GM23338 (cell line): ENCODE results near the gene ACOX3. TPM values are rescaled to one million over a fixed set of nuclear protein-coding genes. Genes with fewer than 3 reads are reported as not detected.

Experiments used
- ATAC-seq: fragments of 200-7000 bp; cut with Tn5 transposase; 3 replicates; pipeline ENCODE4 v1.9.1; 2020
- DNase-seq: peaks from one replicate; pipeline ENCODE4 v3.0.0-alpha.2; 2015; ENCODE audit warnings: low spot score
- H2AFZ ChIP-seq: fragments of 200-600 bp; sonication (generic); 2 replicates; pipeline ENCODE4 v1.8.0; 2016; ENCODE audit warnings: antibody characterized with exemption, mild to moderate bottlenecking, moderate library complexity
- H3F3A ChIP-seq: fragments of 200-600 bp; sonication (generic); replicated peaks from 2 replicates; pipeline ENCODE4 v1.8.0; 2017; ENCODE audit warnings: antibody characterized with exemption, mixed run types, low read depth
- H3K27ac ChIP-seq: fragments of 200-600 bp; sonication (generic); 2 replicates; pipeline ENCODE4 v1.6.1; 2016; ENCODE audit warnings: low read depth
- H3K27me3 ChIP-seq: fragments of 200-600 bp; sonication (generic); 2 replicates; pipeline ENCODE4 v1.8.0; 2016; ENCODE audit warnings: mild to moderate bottlenecking, mixed run types, moderate library complexity; ENCODE audit not compliant: insufficient read depth
- H3K36me3 ChIP-seq: fragments of 200-600 bp; sonication (generic); 2 replicates; pipeline ENCODE4 v1.8.0; 2016; ENCODE audit warnings: mild to moderate bottlenecking; ENCODE audit not compliant: insufficient read depth
- H3K4me1 ChIP-seq: fragments of 200-600 bp; sonication (generic); 2 replicates; pipeline ENCODE4 v1.8.0; 2016; ENCODE audit warnings: mild to moderate bottlenecking, moderate library complexity; ENCODE audit not compliant: insufficient read depth
- H3K4me2 ChIP-seq: fragments of 200-600 bp; sonication (generic); 2 replicates; pipeline ENCODE4 v1.7.1; 2017; ENCODE audit warnings: mixed run types
- H3K4me3 ChIP-seq: fragments of 200-600 bp; sonication (generic); 2 replicates; pipeline ENCODE4 v1.6.1; 2016; ENCODE audit warnings: mixed run types
- H3K79me2 ChIP-seq: fragments of 200-600 bp; sonication (generic); replicated peaks from 2 replicates; pipeline ENCODE4 v1.8.0; 2017; ENCODE audit warnings: mild to moderate bottlenecking; ENCODE audit not compliant: insufficient read depth
- H3K9me2 ChIP-seq: fragments of 200-600 bp; sonication (generic); 2 replicates; pipeline ENCODE4 v1.8.0; 2017; ENCODE audit not compliant: insufficient read depth
- H4K20me1 ChIP-seq: fragments of 200-600 bp; sonication (generic); replicated peaks from 2 replicates; pipeline ENCODE4 v1.8.0; 2017; ENCODE audit warnings: mild to moderate bottlenecking; ENCODE audit not compliant: insufficient read depth
- H3K27ac Mint-ChIP-seq: 2 replicates; pipeline ENCODE4 v1.8.0; 2020; ENCODE audit warnings: inconsistent platforms, mild to moderate bottlenecking, moderate library complexity, mixed read lengths
- H3K27me3 Mint-ChIP-seq: 3 replicates; pipeline ENCODE4 v1.8.0; 2022; ENCODE audit warnings: low read depth, mild to moderate bottlenecking, moderate library complexity, mixed read lengths, inconsistent platforms; ENCODE audit not compliant: insufficient read depth, poor library complexity
- H3K36me3 Mint-ChIP-seq: 3 replicates; pipeline ENCODE4 v1.8.0; 2021; ENCODE audit warnings: low read depth, mild to moderate bottlenecking, inconsistent platforms, moderate library complexity, mixed read lengths
- H3K4me1 Mint-ChIP-seq: 3 replicates; pipeline ENCODE4 v1.8.0; 2020; ENCODE audit warnings: mild to moderate bottlenecking, inconsistent platforms, mixed read lengths
- H3K4me3 Mint-ChIP-seq: 3 replicates; pipeline ENCODE4 v1.8.0; 2021; ENCODE audit warnings: moderate library complexity, mild to moderate bottlenecking, inconsistent platforms, mixed read lengths
- H3K9me3 Mint-ChIP-seq: 3 replicates; pipeline ENCODE4 v1.8.0; 2020; ENCODE audit warnings: moderate library complexity, mild to moderate bottlenecking, inconsistent platforms, mixed read lengths
- CTCF ChIP-seq, 2 experiments: fragments of 200-600 bp in 1 of 2; sonication (generic) in 1 of 2; conservative IDR thresholded peaks; 2 replicates each; pipeline versions ENCODE4 v1.5.1 to v1.6.1; 2016 to 2017; ENCODE audit warnings: antibody characterized with exemption in 2 of 2, low read depth in 2 of 2, mild to moderate bottlenecking in 2 of 2, moderate library complexity in 1 of 2
- NANOG ChIP-seq: IDR thresholded peaks from 2 replicates; pipeline ENCODE4 v1.6.1; 2016; ENCODE audit warnings: antibody characterized with exemption, borderline replicate concordance
- REST ChIP-seq: IDR thresholded peaks from one replicate; pipeline ENCODE4 v1.6.1; 2018; ENCODE audit warnings: antibody characterized with exemption; ENCODE audit not compliant: unreplicated experiment
- ZNF331 ChIP-seq: fragments of 250-450 bp; sonication (Bioruptor Pico); IDR thresholded peaks from 2 replicates; pipeline ENCODE4 v1.5.0; 2020; ENCODE audit warnings: low read depth, mild to moderate bottlenecking, moderate library complexity
- polyA plus RNA-seq: library from polyadenylated mRNA; unstranded; fragments of >200 nt; fragmentation: Nextera tagmentation; extraction: Ambion mirVana; gene quantifications from 2 replicates; pipeline ENCODE4 v1.2.1, GENCODE V29; 2016
- total RNA-seq: library from RNA; depleted of rRNA; stranded (reverse); fragments of >200 nt; shearing (Covaris generic); gene quantifications from 2 replicates; pipeline ENCODE4 v1.2.3, GENCODE V29; 2014

The ACOX3 gene
- total and polyA plus RNA-seq, 2 experiments from 2014 or later: 6.4 to 17.2 TPM

- TF ChIP-seq REST: no peak
- no peak for TF ChIP-seq NANOG
- no peak for TF ChIP-seq CTCF (conservative IDR thresholded peaks at IDR 0.05; ENCODE audit: low read depth in 2 of 2)
These were observed 1.8 kb downstream of the ACOX3 start (continued) for GRCh38 chr4:8438743-8439142.

- Histone ChIP-seq H4K20me1 (peaks cover 4% of the 10 kb centered on the region; the same call in 1 of the 2 replicates), H3K4me2 (peak overlapping the region; percentile 70), H3K27ac (peak overlapping the region; percentile 52; the same call in 1 of the 2 replicates), H3K79me2 (peaks cover 24% of the 10 kb centered on the region), H3F3A (no peaks in the 10 kb centered on the region), H3K36me3 (no peaks in the 10 kb centered on the region), H3K4me3 (peak overlapping the region; percentile 39), H3K9me2 (no peaks in the 10 kb centered on the region), H2AFZ (no peak overlapping the region), H3K27me3 (no peaks in the 10 kb centered on the region), H3K4me1 (peaks cover 33% of the 10 kb centered on the region)
- peaks cover 5% of the 10 kb centered on the region; the same call in 1 of the 3 replicates for H3K36me3 Mint-ChIP-seq
- H3K4me1 Mint-ChIP-seq: peaks cover 52% of the 10 kb centered on the region
- H3K27ac Mint-ChIP-seq: peak overlapping the region; percentile 41
- no peak for TF ChIP-seq ZNF331 (CRISPR knock-in tag)
- TF ChIP-seq CTCF (conservative IDR thresholded peaks at IDR 0.05; ENCODE audit: low read depth in 2 of 2): 0 out of 4 replicates have a peak, but pooled peaks of 1 of the 2 experiments have one; percentile 13
- peak overlapping the region; percentile 57 for H3K4me3 Mint-ChIP-seq
- H3K9me3 Mint-ChIP-seq: peaks cover 15% of the 10 kb centered on the region
- H3K27me3 Mint-ChIP-seq: peaks cover 13% of the 10 kb centered on the region
- DNase-seq (peak; percentile 60), ATAC-seq (peak; percentile 60)
These were observed 3.2 kb downstream of the ACOX3 start for GRCh38 chr4:8437281-8437680.
